Vagina (tissue), 2 donors: Measurements from ENCODE around the gene NNMT.

Experiments
- CTCF ChIP-seq, 3 experiments: fragments of 450-650 bp in 2 of 3; fragments of 200-600 bp in 1 of 3; sonication (generic) in 1 of 3; IDR thresholded peaks; one replicate each; pipeline ENCODE4 v1.5.1; 2017 to 2019; ENCODE audit warnings: antibody characterized with exemption in 3 of 3, mild to moderate bottlenecking in 2 of 3, moderate library complexity in 2 of 3
- POLR2A ChIP-seq, 2 donors: fragments of 450-650 bp; IDR thresholded peaks; one replicate each; pipeline ENCODE4 v1.6.1; 2017; ENCODE audit warnings: antibody characterized with exemption in 2 of 2, mild to moderate bottlenecking in 2 of 2, moderate library complexity in 2 of 2

GRCh38 chr11:114274637-114275036 lies 21.6 kb upstream of the NNMT start:
- TF ChIP-seq CTCF (IDR thresholded peaks at IDR 0.05) (no peak), POLR2A (IDR thresholded peaks at IDR 0.05) (no peak)
